GM12874 (cell line): ENCODE data around the gene ATIC.

Experiments
- TF ChIP-seq, protein P1 (sequence below): IDR thresholded peaks from 2 replicates; pipeline ENCODE4 v1.5.1; 2011; ENCODE audit warnings: low read depth, mild to moderate bottlenecking, control low read depth, low read length, moderate library complexity; ENCODE audit not compliant: insufficient read depth

Gene ATIC

DNA sequence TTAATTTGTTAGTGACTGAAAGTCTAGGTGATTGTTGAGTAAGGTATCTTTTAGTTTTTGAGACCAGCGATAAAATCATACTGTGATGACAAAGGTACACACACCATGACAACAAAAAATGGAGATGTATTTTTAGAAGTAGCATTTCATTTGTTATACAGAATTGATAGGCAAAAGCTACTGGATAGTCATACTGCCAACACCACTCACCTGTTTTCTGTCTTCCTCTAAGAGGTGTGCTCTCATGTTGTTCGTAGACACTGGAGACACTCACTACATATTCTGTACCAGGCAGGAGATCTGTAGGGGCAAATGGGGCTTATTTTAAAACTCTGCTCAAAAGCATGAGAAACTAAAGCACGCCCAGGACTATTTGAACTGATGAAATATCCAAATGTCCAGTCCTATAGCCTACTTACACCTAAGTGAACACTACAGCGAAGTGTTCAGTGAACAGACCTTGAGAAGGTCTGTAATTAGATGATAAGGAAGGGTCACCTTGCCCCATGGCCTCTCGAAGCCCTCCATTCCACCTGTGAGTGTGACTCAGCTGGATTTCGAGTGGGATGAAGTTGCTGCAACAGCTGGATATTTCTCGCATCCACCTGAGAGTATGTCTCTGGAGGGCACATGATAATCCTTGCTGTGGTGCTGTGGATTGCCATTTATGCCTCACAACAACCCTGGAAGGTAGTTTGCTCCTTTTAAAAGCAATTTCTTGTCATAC, 76.3 kb downstream of the ATIC start:
- TF ChIP-seq, protein P1, sequence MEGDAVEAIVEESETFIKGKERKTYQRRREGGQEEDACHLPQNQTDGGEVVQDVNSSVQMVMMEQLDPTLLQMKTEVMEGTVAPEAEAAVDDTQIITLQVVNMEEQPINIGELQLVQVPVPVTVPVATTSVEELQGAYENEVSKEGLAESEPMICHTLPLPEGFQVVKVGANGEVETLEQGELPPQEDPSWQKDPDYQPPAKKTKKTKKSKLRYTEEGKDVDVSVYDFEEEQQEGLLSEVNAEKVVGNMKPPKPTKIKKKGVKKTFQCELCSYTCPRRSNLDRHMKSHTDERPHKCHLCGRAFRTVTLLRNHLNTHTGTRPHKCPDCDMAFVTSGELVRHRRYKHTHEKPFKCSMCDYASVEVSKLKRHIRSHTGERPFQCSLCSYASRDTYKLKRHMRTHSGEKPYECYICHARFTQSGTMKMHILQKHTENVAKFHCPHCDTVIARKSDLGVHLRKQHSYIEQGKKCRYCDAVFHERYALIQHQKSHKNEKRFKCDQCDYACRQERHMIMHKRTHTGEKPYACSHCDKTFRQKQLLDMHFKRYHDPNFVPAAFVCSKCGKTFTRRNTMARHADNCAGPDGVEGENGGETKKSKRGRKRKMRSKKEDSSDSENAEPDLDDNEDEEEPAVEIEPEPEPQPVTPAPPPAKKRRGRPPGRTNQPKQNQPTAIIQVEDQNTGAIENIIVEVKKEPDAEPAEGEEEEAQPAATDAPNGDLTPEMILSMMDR, result no peak

DNA sequence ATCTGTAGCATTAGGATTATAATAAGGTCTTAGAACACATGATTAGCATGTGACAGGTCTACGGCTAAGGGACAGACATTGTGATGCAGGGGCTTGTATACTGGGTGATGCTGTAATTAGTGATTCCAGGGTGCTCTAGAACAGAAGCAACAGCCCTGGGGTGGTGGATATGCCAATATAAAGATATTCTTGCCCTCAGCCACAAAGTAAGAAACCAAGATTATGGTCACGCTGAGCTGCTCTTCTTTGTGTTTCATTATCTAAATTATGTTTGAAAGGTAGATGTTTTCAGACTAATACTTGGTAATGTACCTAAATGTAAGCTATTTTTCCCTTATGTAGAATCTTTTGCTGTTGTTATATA, 78.7 kb downstream of the ATIC start:
- TF ChIP-seq, protein P1, result no peak

DNA sequence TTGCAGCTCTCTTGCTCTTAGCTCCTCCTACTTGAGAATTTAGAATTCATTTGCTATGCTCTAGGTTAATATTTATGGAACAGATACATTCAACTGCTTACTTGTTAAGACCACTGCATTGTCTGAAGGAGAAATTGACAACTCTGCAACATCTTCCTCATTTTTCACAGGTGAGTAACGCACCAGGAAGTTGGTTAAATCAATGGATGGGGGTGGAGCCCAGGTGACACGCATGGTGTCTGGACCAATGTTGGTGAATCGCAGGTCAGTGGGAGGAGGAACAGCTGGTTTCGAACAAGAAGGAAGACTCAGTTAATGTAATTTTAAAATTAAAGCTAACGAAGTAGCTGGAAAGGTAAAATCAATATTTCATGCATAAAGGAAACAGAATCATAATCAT, 79.7 kb downstream of the ATIC start:
- TF ChIP-seq, protein P1, result no peak

DNA sequence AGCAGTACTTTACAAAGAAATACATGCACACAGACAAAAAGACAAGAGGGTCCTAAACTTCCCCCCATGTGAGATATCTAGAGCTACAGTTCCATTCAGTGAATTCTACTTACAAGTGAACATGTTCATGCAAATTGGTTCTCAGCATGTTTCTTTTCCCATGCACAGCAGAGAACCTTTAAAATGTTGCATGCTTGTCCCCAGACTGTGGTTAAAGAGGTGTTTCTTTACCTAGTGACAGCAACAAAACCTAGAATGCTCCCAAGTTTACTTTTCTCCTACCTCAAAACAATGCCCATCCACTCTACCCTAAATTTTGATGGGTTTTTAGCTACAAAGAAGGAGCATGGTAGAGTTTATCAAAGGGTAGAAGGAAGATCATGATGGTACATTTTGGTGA, 80.3 kb downstream of the ATIC start:
- TF ChIP-seq, protein P1, result no peak

DNA sequence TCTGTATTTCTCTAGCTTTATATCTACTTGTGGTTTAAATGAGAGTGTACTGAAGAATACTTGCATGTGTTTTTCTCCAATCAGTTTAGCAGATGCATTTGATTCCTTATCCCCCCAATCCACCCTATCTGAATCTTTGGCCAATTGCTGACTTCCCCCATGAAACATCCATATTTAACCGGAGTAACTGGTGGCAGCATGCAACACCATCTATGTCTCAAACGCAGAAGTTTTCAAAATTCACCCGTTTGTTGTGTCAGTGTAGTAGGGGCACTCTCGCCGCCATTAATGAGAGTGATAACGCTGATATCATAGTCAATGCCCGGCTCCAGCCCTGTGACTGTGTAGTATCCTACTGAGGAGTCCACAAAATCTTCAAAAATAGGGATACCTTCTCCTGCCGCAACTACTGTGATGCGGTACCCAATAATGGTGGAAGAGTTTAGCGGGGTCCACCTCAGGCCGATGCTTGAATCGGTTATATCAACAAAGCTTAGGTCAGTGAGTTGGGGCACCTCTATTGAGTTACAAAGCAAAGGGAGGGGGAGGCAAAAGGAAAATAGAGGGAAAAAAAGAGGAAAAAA, 80.9 kb downstream of the ATIC start:
- TF ChIP-seq, protein P1, result no peak

DNA sequence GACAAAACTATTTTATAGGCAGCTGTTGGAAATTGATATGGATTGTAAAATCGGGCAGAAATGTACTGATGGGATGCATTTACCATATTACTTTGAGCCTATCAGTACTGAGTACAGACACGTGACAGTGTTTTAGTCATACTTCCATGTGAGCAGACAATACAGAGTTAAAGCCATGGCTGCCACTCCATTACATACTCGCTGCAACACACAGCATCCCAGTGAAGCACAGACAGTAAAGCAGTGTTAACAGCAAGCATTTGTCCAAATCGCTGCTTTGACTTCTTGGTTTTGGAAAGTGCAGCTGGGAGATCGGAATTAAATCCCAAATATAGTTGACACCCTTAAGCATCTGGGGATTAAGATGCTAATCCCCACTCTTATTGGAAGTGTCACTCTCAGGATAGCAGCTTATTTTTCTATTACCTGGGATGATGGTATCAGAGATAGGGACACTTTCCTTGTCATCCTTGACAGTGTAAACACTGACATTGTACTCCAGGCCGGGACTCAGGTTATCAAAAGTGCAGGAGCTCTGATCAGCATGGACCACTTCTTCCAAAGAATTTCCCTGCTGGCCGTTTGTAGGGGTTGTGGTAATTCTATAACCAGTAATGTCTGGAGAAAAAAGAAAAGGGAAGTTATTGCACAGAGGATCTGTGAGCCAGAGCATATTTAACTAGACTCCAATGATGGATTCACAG, 82.4 kb downstream of the ATIC start:
- TF ChIP-seq, protein P1, result no peak

DNA sequence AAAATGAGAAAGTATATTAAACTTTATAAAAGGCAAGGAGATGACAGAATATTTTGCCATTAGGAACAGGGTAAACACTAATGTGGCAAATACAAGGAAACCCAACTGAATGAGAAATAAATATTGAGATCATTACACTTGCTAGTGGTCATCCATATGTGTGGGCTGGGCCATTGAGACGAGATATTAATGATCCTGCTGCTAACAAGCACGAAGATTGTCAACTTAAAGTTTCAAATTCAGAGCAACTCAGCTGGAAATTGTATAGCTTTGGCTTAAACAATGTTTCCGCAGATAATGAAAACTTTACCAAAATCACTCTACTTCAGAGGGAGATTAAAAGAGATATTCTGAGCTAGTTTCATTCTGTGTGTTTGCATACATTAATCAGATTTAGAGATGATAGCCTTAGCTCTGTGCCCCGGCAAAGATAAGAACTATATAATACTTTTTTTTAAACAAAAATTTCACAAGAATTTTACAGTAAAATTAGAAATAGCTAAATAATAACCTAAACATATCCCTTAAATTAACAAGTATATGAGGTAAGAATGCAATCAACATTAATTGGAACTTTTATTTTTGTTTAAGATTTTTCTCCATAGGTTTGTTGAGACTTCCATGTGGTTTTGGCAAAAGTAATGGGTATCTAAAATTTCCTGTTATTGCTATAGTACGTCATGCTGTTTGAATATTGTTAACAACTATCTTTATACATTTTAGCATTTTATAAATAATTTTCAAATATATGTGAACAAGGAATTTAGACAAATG, 84.0 kb downstream of the ATIC start:
- TF ChIP-seq, protein P1, result no peak
